ENCODE measurements around the gene KMT5B. TPM values are rescaled to one million over a fixed set of nuclear protein-coding genes. Genes with fewer than 3 reads are reported as not detected.

KMT5B gene
- total and polyA plus RNA-seq, 10 of the 15 experiments (the other 5 are each of a cell fraction or from before 2014, with no cell fraction given), result 4.7 to 21.8 (median 18.0) TPM

- TF ChIP-seq, protein P1, sequence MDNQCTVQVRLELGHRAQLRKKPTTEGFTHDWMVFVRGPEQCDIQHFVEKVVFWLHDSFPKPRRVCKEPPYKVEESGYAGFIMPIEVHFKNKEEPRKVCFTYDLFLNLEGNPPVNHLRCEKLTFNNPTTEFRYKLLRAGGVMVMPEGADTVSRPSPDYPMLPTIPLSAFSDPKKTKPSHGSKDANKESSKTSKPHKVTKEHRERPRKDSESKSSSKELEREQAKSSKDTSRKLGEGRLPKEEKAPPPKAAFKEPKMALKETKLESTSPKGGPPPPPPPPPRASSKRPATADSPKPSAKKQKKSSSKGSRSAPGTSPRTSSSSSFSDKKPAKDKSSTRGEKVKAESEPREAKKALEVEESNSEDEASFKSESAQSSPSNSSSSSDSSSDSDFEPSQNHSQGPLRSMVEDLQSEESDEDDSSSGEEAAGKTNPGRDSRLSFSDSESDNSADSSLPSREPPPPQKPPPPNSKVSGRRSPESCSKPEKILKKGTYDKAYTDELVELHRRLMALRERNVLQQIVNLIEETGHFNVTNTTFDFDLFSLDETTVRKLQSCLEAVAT (IDR thresholded peaks at IDR 0.05), result 0 out of 2 replicates have a peak, but pooled peaks have one; percentile 25
- TF ChIP-seq ZNF592 (IDR thresholded peaks at IDR 0.05), result 0 out of 2 replicates have a peak, but pooled peaks have one; percentile 46
- TF ChIP-seq YY1 (IDR thresholded peaks at IDR 0.05; ENCODE audit: low read depth, low read length), result peak; percentile 91
- TF ChIP-seq LARP7 (IDR thresholded peaks at IDR 0.05), result peak; percentile 100
- no peak for TF ChIP-seq HDAC6 (IDR thresholded peaks at IDR 0.05; ENCODE audit: unreplicated experiment)
- TF ChIP-seq GABPA (IDR thresholded peaks at IDR 0.05; ENCODE audit: low read depth), result no peak
- TF ChIP-seq SUPT20H (IDR thresholded peaks at IDR 0.05; ENCODE audit: borderline replicate concordance, control insufficient read depth, low read depth, low read length), result no peak
- peak; percentile 88 for TF ChIP-seq POU2F2 (IDR thresholded peaks at IDR 0.05; ENCODE audit: borderline replicate concordance, low read depth, low read length)
- TF ChIP-seq RBBP5 (conservative IDR thresholded peaks at IDR 0.05), result no peak
- TF ChIP-seq DPF2 (IDR thresholded peaks at IDR 0.05), result peak; percentile 99
- TF ChIP-seq NR2C1 (IDR thresholded peaks at IDR 0.05), result peak; percentile 50; the same call in 1 of the 2 replicates
- no peak for TF ChIP-seq ZZZ3 (IDR thresholded peaks at IDR 0.05; ENCODE audit: control insufficient read depth, insufficient read length, low read depth)
- peak; percentile 97 for TF ChIP-seq CHD2 (IDR thresholded peaks at IDR 0.05; ENCODE audit: borderline replicate concordance, low read depth, low read length)
- peak; percentile 96 for TF ChIP-seq MYC (IDR thresholded peaks at IDR 0.05; ENCODE audit: insufficient read depth, insufficient read length, insufficient replicate concordance, low read length, severe bottlenecking)
- peak; percentile 63 for TF ChIP-seq TCF12 (IDR thresholded peaks at IDR 0.05; ENCODE audit: low read depth, low read length)
- TF ChIP-seq, protein P2, sequence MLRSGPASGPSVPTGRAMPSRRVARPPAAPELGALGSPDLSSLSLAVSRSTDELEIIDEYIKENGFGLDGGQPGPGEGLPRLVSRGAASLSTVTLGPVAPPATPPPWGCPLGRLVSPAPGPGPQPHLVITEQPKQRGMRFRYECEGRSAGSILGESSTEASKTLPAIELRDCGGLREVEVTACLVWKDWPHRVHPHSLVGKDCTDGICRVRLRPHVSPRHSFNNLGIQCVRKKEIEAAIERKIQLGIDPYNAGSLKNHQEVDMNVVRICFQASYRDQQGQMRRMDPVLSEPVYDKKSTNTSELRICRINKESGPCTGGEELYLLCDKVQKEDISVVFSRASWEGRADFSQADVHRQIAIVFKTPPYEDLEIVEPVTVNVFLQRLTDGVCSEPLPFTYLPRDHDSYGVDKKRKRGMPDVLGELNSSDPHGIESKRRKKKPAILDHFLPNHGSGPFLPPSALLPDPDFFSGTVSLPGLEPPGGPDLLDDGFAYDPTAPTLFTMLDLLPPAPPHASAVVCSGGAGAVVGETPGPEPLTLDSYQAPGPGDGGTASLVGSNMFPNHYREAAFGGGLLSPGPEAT (IDR thresholded peaks at IDR 0.05; ENCODE audit: low read depth), result no peak
- 0 out of 2 replicates have a peak, but pooled peaks have one; percentile 30 for TF ChIP-seq CREB1 (IDR thresholded peaks at IDR 0.05; ENCODE audit: low read depth)
- peak; percentile 99 for TF ChIP-seq IKZF1 (conservative IDR thresholded peaks at IDR 0.05)
- no peak for TF ChIP-seq E2F4 (IDR thresholded peaks at IDR 0.05; ENCODE audit: low read depth, low read length)
Measured at GRCh38 chr11:68213555-68214172, 568 bp upstream of the KMT5B start (continued).
